Measurements from ENCODE around the gene DHX40.
"Not testable (repeated sequence)": the region's sequence is repeated elsewhere in the genome, so short reads cannot be mapped to it uniquely, and the experiment has no call there.

The DHX40 gene

GRCh38 chr17:59561042-59561441 lies 4.4 kb upstream of the DHX40 start:
- peak; percentile 26 for DNase-seq (ENCODE audit: low spot score)

GRCh38 chr17:59565959-59566324 lies 532 bp downstream of the DHX40 start:
- peak; percentile 83 for DNase-seq (ENCODE audit: low spot score)

GRCh38 chr17:59569151-59569550 lies 3.7 kb downstream of the DHX40 start:
- not testable (repeated sequence) for DNase-seq (ENCODE audit: low spot score)

- no peak for DNase-seq (ENCODE audit: low spot score)
Observed at GRCh38 chr17:59572301-59572924, 7.0 kb downstream of the DHX40 start.

GRCh38 chr17:59584168-59584567 lies 18.8 kb downstream of the DHX40 start:
- DNase-seq (ENCODE audit: low spot score): not testable (repeated sequence)

GRCh38 chr17:59600169-59600568 lies 34.8 kb downstream of the DHX40 start:
- no peak for DNase-seq (ENCODE audit: low spot score)

- DNase-seq (ENCODE audit: low spot score): no peak
Observed at GRCh38 chr17:59601130-59601529, 35.7 kb downstream of the DHX40 start.

- DNase-seq (ENCODE audit: low spot score): no peak
Observed at GRCh38 chr17:59607061-59607460, 41.7 kb downstream of the DHX40 start.

- no peak for DNase-seq (ENCODE audit: low spot score)
Observed at GRCh38 chr17:59607817-59608403, 42.5 kb downstream of the DHX40 start.

- DNase-seq (ENCODE audit: low spot score): no peak
Observed at GRCh38 chr17:59611503-59611902, 46.1 kb downstream of the DHX40 start.

GRCh38 chr17:59616253-59616920 lies 51.0 kb downstream of the DHX40 start:
- DNase-seq (ENCODE audit: low spot score): no peak

GRCh38 chr17:59617156-59617732 lies 51.8 kb downstream of the DHX40 start:
- peak; percentile 65 for DNase-seq (ENCODE audit: low spot score)

GRCh38 chr17:59619035-59619297 lies 53.6 kb downstream of the DHX40 start:
- no peak for DNase-seq (ENCODE audit: low spot score)

- peak; percentile 98 for DNase-seq (ENCODE audit: low spot score)
Observed at GRCh38 chr17:59619298-59620063, 54.1 kb downstream of the DHX40 start, which contains the start of gene CLTC. TSS of gene CLTC (plus strand) at chr17:59619895. CDS start at chr17:59620132, 237 bp downstream.

- DNase-seq (ENCODE audit: low spot score): no peak
Observed at GRCh38 chr17:59620064-59620359, 54.6 kb downstream of the DHX40 start.

- DNase-seq (ENCODE audit: low spot score): peak; percentile 50
Observed at GRCh38 chr17:59620518-59621259, 55.3 kb downstream of the DHX40 start.

- DNase-seq (ENCODE audit: low spot score): no peak
Observed at GRCh38 chr17:59621771-59622170, 56.4 kb downstream of the DHX40 start.

GRCh38 chr17:59623151-59623550 lies 57.7 kb downstream of the DHX40 start:
- no peak for DNase-seq (ENCODE audit: low spot score)

- no peak for DNase-seq (ENCODE audit: low spot score)
Observed at GRCh38 chr17:59626756-59627155, 61.3 kb downstream of the DHX40 start.

- DNase-seq (ENCODE audit: low spot score): no peak
Observed at GRCh38 chr17:59627274-59627673, 61.9 kb downstream of the DHX40 start.

GRCh38 chr17:59627770-59628171 lies 62.4 kb downstream of the DHX40 start:
- DNase-seq (ENCODE audit: low spot score): no peak

- no peak for DNase-seq (ENCODE audit: low spot score)
Observed at GRCh38 chr17:59629174-59629573, 63.8 kb downstream of the DHX40 start.

Measured in kidney tubule cell (primary cell).